GM21515 (cell line): ENCODE results near the gene COLQ.
"Not testable (repeated sequence)": the region's sequence is repeated elsewhere in the genome, so short reads cannot be mapped to it uniquely, and the experiment has no call there.

ENCODE experiments used
- ATAC-seq: cut with Tn5 transposase; IDR thresholded peaks from one replicate; pipeline ENCODE4 v1.9.1; 2021; ENCODE audit not compliant: unreplicated experiment

COLQ gene

DNA sequence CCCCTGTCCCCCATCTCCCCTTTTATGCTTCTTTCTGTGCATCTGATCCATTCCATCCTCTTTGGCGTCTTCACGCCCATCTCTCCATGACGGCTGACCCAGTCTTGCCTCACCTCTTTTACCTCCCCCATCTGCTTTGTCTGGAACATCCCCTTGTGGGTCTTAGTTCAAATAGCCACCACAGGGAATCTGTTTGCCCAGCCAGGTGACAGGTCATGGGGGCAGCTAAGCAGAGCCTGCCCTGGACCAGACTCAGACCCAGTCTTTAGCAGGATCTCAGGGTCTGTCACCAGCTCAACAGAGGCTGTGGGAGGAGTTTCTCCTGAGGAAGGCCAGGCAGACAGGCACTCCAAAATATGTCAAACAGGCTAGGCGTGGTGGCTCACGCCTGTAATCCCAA is 28.1 kb downstream of the COLQ start:
- no peak for ATAC-seq

DNA sequence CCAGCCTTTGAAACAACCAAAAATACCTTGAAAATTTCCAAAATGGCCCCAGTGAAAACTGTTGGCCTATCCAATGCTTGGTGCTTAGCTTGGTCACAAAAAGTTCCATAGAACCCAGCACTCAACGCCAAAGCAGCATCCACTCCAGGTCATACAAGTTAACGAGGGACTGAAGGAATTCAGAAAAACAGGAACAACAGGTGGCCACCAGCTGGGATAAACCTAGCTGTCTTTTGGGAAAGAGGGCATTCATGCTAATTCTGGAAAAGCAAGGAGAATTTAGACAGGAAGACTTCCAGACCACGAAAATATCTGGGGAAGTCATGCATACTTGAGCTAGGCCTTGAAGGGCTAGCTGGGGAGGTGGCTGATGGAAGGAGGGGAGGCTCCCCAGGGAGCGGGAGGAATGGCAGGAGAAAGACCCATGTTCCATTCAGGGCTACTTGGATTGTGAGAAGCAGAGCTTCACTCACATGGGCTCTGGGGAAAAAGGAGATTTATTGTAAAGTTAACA is 28.6 kb downstream of the COLQ start:
- no peak for ATAC-seq

- no peak for ATAC-seq
Measured at GRCh38 chr3:15491143-15491542, 30.4 kb downstream of the COLQ start.

DNA sequence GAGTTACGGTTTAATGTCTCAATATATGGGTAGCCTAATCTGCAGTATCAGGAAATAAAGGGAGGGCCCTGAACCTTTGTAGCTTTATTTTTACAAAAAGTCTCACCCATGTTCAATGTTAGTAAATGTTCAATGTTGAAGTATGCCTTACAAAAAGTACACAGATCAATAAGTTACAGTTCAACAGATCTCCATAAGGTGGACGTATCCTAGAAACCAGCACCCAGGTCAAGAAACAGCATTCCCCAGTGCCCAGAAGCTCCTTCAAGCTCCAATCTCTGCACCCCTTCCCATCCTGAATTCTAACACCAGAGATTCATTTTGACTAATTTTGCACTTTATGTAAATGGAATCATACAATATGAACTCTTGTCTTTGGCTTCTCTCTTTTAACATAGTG is 31.3 kb downstream of the COLQ start:
- no peak for ATAC-seq

- no peak for ATAC-seq
Measured at GRCh38 chr3:15488002-15488401, 33.5 kb downstream of the COLQ start.

- ATAC-seq = no peak
Measured at GRCh38 chr3:15486979-15487378, 34.5 kb downstream of the COLQ start.

DNA sequence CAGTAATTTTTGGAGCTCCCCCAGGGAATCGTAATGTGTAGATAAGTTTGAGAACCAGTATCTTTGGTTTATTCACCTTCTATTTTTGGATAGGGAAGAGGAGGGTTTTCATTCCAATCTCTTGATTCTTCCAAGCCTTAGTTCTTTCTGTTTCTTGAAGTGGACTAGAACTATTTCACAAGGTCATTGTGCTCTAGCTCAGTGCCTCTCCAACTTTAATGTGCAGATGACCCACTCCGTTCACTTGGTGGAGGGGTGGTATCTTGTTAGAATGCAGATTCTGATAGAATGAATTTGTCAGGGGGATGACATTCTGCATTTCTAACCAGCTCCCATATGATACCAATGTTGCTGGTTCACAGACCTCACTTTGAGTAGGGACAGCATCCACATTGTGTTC is 35.5 kb downstream of the COLQ start:
- no peak for ATAC-seq

DNA sequence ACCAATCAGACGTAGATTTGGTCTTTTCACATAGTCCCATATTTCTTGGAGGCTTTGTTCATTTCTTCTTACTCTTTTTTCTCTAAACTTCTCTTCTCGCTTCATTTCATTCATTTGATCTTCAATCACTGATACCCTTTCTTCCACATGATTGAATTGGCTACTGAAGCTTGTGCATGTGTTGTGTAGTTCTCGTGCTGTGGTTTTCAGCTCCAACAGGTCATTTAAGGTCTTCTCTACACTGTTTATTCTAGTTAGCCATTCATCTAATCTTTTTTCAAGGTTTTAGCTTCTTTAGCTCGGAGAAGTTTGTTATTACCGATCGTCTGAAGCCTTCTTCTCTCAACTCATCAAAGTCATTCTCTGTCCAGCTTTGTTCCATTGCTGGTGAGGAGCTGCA is 37.0 kb downstream of the COLQ start:
- not testable (repeated sequence) for ATAC-seq

DNA sequence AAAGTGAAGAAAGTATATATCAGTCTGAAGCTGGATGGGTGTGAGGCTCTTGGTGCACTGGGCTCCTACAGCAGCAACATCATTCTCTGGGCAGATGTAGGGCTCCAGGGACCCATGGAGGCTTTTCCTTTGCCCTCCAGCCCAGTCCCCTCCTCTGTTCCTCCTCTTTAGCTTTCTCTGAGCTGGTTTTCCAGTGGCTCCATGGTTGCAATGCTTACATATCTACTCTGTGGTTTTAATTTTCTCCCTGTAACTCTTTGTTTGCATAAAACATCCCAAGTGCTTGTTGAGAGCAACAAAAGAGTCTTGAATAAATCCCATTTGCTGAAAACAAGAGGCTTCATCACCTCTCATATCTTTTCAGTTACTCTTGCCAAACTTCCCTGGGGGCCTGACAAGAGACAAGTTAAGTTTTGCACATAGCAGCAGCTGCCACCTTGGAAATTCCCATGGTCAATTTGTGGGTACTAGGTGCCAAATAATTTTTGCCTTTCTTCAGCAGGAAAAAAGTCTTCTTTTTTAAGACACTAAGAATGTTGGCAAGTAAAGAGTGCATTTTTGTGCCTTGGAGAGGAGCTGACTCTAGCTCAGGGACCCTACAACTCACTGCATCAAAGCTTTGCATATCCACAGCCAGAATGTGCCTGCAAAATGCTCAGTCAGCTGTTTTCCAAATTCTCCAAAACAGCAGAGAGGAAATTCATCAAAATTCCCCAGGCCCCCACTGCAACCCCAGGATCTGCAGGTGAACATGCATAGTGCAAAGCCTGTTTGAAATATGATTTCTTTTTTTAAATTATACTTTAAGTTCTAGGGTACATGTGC is 41.9 kb downstream of the COLQ start:
- ATAC-seq = no peak

- no peak for ATAC-seq
Measured at GRCh38 chr3:15478640-15478979, 42.9 kb downstream of the COLQ start.

- ATAC-seq = no peak
Measured at GRCh38 chr3:15477951-15478639, 43.4 kb downstream of the COLQ start.

- ATAC-seq = no peak
Measured at GRCh38 chr3:15476378-15476777, 45.1 kb downstream of the COLQ start.

DNA sequence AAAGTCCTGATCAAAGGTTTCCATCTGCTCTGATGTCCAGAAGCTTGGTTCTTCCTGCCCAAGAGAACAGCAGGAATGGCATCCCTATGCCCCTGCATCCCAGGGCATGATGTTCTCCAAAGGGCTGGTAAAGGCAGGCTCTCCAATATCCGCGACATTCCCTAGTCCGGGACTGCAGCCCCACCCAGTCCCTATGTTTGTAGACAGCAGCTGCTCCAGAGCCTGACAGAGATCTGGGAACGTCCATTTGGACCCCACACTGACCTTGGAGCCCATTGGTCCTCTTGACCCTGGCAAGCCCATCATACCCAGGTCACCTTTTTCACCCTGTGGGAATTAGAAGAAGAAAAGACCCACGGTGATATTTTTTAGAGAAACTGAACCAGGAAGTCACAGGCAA is 46.3 kb downstream of the COLQ start:
- ATAC-seq = no peak

DNA sequence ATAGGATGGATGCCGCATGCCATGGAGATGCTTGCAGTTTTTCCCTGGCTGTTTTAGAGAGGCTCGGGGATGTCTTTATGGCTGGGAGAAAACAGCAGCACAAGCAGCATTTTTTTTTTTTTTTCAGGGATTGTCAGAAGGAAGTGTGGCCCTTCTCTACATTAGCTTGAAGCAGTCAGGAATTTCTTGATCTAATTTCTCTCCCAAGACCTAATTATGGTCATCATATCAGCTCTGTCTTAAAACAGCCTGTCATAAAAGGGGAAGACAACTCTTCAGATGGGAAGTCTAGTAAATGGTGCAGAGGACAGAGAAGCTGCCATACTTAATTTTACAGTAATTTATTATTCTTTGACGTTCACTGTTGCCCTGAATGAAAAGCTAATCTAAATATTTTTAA is 49.6 kb downstream of the COLQ start:
- no peak for ATAC-seq

DNA sequence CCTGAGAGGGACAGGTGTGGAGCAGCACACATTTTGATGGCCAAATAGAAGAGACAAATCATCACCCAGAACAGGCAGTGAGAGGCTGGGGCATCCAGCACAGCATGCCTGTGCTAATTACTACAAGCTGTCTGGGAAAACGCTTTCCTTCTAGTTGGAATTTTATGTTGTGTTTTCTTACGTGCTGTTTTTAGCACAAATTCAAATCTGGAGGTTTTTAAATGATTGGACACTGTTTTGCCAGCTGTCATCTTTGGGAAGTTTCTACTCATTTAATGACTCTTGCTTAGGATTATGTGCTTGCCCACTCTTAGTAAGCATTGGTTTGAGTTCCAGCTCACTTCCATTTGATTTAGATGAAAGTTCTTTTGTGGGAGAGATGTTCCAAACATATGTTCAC is 50.7 kb downstream of the COLQ start:
- ATAC-seq = no peak

DNA sequence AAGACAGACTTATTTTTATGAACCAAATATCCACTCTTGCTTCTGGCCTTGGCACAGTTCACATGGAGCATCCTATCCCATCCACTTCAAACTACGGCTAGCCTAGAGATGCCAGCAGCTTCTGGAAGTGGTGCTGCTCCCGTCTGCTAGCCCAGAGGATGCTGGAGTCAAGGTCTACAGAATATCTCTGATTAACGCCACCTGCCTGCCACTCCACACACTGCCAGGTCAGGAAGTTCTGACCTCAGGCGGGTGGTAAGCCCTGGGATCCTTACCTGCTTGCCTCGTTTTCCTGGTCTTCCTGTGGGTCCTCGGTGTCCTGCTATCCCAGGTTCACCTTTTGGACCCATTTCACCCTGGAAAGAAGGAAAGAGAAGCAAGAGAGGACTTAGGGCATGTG is 51.2 kb downstream of the COLQ start:
- ATAC-seq = no peak

- no peak for ATAC-seq
Measured at GRCh38 chr3:15467227-15468181, 54.0 kb downstream of the COLQ start.

GRCh38 chr3:15465876-15466585 is 55.5 kb downstream of the COLQ start:
- ATAC-seq = no peak

DNA sequence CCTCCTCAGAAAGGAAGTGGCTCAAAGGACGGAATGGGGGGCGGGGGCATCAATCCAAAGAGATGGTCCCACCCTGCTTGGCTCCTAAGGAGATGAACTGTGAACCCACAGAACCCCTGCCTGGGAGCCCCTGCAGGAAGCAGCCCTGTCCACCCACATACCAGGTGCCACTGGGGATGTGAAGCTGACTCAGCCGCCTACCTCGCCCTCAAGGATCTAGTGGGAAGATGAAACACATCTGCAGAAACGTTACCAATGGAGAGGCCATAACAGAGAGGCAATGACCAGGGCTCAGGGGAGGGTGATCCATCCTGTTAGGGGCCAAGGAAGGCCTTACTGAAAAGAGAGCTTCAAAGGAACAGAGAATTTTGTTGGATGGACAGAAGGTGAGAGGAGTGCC is 59.1 kb downstream of the COLQ start:
- ATAC-seq = no peak

DNA sequence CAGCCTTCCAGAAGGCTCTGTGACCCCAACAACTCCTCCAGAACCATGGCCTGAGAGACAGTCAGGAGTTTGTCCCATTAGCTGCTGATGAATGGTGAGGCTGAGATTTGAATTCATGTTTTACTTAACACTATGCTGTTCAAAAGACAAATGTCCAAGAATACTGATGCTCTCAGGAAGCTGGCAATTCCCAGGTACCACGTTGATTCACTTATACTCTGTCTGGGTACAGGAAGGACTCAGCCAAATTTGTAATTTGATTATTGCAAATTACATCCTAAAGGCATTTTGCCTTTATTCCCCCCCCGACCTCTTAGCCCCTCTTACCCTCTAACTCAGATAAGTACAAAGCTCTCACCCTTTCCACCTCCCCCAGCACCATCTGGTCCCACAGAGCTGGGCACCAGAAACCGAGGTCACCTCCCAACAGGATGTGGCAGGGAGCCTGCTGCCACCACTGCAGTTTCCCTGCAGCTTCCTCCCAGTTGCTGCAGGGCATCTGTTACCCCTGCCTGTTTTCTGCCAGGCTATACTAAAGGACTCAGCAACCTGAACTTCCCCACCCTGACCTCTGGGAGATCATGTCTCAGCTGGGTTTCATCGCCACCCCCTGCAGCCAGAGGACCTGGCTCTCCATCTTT is 60.5 kb downstream of the COLQ start:
- ATAC-seq = no peak
